ENCODE measurements around the gene CLPX.

DNA sequence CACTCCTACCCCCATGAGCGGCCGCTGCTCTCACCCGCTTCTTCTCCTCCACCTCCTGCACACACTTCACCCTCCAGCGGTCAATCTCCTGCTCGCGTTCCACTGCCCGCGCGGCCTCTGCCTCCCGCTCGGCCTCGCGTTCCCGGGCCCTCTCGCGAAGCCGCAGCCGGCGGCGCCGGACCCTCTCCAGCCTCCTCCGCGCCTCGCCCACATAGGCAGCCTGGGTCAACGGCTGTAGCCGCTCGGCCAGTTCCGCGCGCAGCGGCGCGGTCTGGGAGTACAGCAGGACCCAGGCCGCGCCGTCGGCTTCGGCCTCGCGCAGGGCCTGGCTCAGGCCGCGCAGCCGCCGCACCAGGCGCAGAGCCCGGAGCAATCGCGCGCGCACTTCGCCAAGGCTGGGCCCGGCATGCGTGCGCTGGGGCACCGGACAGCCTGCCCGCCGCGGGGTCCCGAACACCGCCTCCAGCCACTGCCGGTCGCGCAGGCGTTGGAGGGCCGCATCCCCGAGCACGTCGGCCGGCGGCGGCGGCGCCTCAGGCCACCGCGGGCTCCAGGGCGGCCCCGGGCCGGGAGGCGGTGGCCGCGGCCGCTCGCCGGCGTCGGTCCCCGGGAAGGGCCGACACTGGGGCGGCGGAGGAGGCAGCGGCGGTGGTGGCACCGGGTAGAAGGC is 52.1 kb downstream of the CLPX start:
- no peak for TF ChIP-seq POLR2A (IDR thresholded peaks at IDR 0.05)
- TF ChIP-seq, protein P1, sequence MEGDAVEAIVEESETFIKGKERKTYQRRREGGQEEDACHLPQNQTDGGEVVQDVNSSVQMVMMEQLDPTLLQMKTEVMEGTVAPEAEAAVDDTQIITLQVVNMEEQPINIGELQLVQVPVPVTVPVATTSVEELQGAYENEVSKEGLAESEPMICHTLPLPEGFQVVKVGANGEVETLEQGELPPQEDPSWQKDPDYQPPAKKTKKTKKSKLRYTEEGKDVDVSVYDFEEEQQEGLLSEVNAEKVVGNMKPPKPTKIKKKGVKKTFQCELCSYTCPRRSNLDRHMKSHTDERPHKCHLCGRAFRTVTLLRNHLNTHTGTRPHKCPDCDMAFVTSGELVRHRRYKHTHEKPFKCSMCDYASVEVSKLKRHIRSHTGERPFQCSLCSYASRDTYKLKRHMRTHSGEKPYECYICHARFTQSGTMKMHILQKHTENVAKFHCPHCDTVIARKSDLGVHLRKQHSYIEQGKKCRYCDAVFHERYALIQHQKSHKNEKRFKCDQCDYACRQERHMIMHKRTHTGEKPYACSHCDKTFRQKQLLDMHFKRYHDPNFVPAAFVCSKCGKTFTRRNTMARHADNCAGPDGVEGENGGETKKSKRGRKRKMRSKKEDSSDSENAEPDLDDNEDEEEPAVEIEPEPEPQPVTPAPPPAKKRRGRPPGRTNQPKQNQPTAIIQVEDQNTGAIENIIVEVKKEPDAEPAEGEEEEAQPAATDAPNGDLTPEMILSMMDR (IDR thresholded peaks at IDR 0.05): peak in 1 of 6 experiments; percentile 9
